Liver (tissue), 3 donors: Measurements from ENCODE around the gene PRAME.

Experiments used
- FOXA1 ChIP-seq: IDR thresholded peaks from 2 replicates; pipeline ENCODE4 v1.6.1; 2016; ENCODE audit warnings: antibody characterized with exemption
- FOXA2 ChIP-seq: IDR thresholded peaks from 2 replicates; pipeline ENCODE4 v1.6.1; 2016; ENCODE audit warnings: antibody characterized with exemption
- RAD21 ChIP-seq, 2 donors: IDR thresholded peaks; 2 replicates each; pipeline ENCODE4 v1.6.1; 2016; ENCODE audit warnings: antibody characterized with exemption in 2 of 2, mild to moderate bottlenecking in 2 of 2
- REST ChIP-seq: IDR thresholded peaks from 2 replicates; pipeline ENCODE4 v1.6.1; 2016; ENCODE audit warnings: antibody characterized with exemption, mild to moderate bottlenecking
- SP1 ChIP-seq: IDR thresholded peaks from 2 replicates; pipeline ENCODE4 v1.6.1; 2018; ENCODE audit warnings: antibody characterized with exemption, mild to moderate bottlenecking
- YY1 ChIP-seq: IDR thresholded peaks from 2 replicates; pipeline ENCODE4 v1.6.1; 2016; ENCODE audit warnings: antibody characterized with exemption, mild to moderate bottlenecking
- TF ChIP-seq, protein P1 (sequence below): fragments of 150-350 bp; IDR thresholded peaks from 2 replicates; pipeline ENCODE4 v1.5.1; 2017; ENCODE audit warnings: improper control_type of control experiment, low read depth, low read length; ENCODE audit not compliant: missing input control
- TF ChIP-seq, protein P2 (sequence below): IDR thresholded peaks from 2 replicates; pipeline ENCODE4 v1.6.1; 2016; ENCODE audit warnings: antibody characterized with exemption
- TF ChIP-seq, protein P3 (sequence below): IDR thresholded peaks from 2 replicates; pipeline ENCODE4 v1.6.1; 2016; ENCODE audit warnings: antibody characterized with exemption
- donor health status: healthy.
- donor health status: healthy.

- TF ChIP-seq REST: no peak
- TF ChIP-seq, protein P1, sequence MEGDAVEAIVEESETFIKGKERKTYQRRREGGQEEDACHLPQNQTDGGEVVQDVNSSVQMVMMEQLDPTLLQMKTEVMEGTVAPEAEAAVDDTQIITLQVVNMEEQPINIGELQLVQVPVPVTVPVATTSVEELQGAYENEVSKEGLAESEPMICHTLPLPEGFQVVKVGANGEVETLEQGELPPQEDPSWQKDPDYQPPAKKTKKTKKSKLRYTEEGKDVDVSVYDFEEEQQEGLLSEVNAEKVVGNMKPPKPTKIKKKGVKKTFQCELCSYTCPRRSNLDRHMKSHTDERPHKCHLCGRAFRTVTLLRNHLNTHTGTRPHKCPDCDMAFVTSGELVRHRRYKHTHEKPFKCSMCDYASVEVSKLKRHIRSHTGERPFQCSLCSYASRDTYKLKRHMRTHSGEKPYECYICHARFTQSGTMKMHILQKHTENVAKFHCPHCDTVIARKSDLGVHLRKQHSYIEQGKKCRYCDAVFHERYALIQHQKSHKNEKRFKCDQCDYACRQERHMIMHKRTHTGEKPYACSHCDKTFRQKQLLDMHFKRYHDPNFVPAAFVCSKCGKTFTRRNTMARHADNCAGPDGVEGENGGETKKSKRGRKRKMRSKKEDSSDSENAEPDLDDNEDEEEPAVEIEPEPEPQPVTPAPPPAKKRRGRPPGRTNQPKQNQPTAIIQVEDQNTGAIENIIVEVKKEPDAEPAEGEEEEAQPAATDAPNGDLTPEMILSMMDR: no peak
- TF ChIP-seq SP1: no peak
- TF ChIP-seq, protein P2, sequence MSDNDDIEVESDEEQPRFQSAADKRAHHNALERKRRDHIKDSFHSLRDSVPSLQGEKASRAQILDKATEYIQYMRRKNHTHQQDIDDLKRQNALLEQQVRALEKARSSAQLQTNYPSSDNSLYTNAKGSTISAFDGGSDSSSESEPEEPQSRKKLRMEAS: no peak
- TF ChIP-seq, protein P3, sequence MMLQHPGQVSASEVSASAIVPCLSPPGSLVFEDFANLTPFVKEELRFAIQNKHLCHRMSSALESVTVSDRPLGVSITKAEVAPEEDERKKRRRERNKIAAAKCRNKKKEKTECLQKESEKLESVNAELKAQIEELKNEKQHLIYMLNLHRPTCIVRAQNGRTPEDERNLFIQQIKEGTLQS: no peak
- TF ChIP-seq RAD21 (IDR thresholded peaks at IDR 0.05): no peak
- no peak for TF ChIP-seq FOXA2
- no peak for TF ChIP-seq YY1
- TF ChIP-seq FOXA1: no peak
Observed at GRCh38 chr22:22571429-22571828, 12.4 kb upstream of the PRAME start.
